Stimulated activated CD8-positive, alpha-beta memory T cell treated with anti-CD3 and anti-CD28 coated beads, Interleukin-4, amount 100 ng/mL, for 48 hours (primary cell): ENCODE measurements around the gene DES.
A peak's percentile ranks its signal among the peaks of the same experiment; 100 is the strongest.

Experiments
- DNase-seq: peaks from one replicate; pipeline ENCODE4 v3.0.0-alpha.2; 2020

Gene DES

DNA sequence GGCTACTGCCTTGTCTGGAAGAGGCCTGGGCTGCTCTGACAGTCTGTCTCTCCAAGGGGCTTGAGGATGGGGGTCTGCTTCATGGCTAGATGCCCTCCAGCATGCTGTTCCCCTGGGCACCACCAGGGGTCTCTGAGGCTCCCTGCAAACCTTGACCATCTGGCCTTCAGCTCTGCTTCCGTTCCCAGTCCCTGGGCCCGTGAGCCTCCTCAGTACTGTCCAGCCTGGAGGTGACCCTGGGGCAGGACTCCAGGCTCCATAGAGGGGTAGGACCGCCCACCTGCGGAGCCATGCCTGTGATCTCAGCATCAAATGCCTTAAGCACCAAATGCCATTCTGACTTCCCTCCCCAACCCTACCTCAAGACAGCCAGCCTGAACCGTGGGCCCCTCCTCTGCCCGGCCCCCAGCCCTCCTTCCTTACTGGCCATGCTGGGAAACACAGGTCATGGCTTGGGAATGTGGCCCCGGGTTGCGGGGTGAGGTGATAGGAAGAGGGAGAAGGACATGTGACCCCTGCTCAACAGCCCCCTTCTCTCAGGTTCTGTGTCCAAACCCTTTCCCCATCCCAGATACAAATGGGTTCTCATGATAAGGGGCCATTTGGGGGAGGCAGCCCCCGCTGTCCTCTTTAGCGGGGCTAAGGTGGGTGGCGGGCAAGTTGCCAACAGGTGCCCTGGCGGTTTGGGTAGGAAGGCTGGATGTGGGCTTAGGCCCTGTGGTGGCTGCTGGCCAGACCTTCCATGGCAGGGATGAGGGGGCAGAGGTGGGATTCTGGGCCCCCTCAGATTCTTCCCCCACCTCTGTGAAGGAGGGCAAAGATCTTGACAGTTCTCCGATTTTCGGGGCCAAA is 41.5 kb downstream of the DES start:
- peak; percentile 71 for DNase-seq

DNA sequence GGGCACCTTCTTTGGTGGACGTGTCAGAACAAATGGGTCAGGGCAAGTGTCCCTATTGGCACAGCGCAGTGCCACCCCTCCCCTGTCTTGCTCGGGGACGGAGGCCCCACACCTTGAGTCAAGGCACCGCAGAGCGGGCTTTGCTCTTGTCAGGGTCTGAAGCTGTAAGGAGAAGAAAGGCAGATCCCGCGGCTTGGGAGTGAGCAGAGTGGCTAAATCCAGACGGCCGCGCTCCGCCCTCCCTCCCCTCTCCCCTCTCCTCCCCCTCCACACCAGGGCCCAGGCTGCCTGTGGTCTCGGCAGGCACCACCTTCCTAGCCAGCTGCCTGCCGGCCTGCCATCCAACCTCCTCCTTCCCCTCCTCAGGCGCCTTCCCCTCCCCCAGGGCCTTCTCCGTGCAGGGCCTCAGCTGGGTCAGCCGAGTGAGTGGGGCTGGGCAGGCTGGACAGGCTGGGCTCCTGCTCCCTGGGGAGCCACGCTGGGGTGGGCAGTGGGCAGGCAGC is 42.3 kb downstream of the DES start:
- DNase-seq = no peak

DNA sequence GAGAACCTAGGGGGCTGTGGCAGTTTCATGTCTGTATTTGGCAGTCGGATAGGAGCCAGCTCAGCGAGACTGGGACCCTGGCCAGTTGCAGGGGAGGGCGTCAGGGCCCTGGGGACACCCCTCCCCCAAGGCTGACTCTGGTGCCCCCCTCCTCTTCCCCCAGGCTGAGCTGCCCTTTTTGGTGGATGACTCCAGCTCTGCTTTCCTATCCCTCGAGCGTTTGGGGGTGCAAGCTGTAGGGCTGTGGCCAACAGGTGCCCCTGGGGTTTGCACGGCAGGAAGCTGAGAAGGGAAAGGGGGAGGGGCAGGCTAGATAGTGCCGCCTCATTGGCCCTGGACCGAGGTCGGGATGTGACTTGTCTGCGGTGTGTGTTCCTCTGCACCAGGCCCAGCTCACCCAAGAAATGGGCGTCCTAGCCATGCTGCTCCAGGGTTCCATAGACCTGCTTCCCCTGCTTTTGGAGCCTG is 42.9 kb downstream of the DES start:
- DNase-seq = no peak

DNA sequence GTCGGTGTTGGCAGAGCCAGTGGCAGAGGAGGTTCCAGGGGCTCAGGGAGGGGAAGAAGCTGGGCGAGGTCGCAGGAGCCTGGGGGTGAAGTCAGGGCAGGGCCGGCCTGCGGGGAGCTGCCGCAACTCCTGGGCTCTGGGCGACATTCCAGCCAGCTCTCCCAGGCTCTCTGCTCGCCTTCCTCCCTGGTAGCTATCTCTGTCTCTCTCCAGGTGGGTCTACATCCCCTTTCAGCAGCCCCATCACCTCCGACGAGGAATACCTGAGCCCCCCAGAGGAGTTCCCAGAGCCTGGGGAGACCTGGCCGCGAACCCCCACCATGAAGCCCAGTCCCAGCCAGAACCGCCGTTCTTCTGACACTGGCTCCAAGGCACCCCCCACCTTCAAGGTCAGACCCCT is 43.5 kb downstream of the DES start:
- no peak for DNase-seq

DNA sequence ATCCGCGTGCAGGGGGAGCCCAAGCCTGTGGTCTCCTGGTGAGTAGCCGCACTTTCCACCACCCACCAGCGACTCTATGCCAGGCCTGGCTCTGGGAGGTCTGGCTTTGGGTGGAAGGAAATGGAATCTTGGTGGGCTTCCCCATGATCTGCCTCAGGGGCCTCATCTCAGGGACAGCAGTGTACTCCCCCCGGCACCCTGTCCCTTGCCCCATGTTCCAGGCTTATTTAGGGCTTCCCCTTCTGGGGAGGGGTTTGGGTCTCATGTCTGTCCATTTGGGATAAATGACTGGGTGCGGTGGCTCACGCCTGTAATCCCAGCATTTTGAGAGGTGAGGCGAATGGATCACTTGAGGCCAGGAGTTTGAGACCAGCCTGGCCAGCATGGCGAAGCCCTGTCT is 44.2 kb downstream of the DES start:
- DNase-seq = no peak

DNA sequence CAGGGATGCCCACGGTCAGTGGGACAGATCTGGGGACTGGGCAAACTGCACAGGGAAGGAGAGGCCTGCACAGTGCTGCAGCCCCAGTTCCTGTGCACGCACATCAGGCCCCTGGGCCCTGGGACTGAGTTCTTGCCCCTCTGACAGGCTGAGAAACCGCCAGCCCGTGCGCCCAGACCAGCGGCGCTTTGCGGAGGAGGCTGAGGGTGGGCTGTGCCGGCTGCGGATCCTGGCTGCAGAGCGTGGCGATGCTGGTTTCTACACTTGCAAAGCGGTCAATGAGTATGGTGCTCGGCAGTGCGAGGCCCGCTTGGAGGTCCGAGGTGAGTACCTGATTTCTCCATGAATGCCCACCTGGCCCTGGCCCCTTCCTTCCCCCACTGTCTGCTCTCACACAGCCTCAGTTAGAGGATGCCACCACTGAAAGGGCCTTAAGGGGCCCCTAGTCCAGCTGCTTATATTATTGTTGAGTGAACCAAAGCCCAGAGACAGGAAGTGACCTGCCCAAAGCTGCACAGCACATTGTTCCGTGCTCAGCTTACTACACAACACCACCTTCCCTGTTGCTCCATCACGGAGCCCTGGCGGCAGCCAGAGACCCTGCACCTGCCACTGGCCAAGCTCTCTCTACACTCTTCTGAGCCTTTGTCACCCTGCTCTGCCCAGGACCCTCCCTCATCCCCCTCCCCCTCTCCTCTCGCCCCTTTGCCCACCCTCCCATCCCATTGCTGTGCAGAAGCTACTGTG is 46.3 kb downstream of the DES start:
- DNase-seq = no peak

DNA sequence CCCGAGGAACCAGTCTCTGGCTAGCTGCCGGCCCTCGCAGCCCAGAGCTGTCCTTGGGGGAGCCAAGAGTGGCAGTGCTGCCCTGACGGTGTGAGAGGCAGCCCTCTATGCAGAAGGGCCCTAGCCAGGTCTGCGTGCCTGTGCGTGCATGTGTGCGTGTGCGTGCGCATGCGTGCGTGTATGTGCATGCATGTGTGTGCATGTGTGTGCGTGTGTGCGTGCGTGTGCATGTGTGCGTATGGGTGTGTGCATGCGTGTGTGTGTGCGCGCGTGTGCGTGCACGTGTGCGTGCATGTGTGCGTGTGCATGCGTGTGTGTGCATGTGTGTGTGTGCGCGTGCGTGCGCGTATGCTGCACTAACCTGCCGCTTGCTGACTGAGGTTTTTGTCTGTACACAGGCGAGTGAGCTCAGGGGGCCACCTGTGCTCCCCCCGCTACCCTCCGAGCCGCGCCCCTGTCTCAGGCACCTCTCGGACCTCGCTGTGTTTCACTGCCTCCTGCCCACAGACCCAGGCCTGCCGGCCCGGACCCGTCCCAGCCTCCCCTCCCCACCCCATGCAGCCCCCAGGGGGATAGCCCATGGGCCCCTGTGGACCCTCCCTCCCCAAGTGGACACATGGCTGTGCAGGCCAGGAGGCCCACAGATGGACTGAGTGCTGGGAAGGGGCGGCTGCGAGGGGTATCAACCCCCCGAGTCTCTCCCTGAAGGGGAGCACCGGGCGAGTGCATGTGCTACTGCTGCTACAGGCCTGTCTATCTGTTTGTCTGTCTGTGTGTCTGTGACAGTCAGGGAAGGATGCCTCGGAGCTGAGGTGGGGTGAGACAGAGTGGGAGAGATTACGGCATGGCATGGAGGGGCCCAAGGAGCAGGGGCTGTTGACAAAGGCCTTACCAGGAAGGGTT is 47.7 kb downstream of the DES start:
- no peak for DNase-seq

DNA sequence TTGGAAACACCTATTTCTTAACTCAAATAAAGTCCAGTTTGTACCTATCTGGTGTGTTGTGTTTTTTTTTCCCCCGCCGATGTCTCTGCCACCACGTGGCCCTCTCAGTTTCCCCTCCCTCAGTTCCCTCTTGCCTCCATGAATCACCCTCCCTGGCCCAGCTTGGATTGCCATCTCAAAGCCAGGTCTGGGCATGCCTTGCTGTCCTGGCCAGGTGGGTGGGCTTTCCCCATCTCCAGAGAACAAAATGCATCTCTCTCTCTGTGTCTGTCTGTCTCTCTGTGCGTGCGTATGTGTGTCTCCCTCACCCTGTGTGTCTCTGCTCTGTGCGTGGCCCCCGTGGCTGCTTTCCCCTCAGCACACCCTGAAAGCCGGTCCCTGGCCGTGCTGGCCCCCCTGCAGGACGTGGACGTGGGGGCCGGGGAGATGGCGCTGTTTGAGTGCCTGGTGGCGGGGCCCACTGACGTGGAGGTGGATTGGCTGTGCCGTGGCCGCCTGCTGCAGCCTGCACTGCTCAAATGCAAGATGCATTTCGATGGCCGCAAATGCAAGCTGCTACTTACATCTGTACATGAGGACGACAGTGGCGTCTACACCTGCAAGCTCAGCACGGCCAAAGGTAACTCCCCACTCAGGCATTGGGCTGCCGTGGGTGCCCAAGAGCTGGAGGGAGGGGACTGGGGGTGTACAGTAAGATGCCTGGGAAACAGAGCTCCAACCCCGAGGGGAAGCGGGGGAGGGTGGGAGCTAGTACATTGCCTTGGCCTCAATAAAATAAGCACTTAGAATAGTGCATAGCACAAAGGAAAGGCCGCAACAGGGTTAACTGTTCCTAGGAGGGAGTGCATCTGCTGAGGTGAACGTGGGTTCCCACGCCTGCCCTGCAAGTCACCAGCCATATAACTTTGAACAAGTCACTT is 48.9 kb downstream of the DES start:
- DNase-seq = no peak

DNA sequence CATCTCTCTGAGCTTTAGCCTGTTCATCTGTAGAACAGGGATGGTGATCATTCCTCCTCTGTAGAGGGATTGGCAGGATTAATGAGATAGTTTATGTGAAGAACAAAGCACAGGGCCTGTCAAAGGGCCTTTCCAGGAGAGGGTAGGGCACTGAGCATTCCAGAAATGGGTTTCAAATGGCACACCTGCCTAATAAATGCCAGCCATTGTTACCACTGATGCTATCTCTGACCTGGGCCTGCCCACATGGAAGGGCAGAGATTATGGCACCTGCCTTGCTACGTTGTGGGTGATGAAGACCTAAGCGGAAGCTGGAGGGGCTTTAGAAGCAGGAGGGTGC is 49.5 kb downstream of the DES start:
- DNase-seq = no peak

DNA sequence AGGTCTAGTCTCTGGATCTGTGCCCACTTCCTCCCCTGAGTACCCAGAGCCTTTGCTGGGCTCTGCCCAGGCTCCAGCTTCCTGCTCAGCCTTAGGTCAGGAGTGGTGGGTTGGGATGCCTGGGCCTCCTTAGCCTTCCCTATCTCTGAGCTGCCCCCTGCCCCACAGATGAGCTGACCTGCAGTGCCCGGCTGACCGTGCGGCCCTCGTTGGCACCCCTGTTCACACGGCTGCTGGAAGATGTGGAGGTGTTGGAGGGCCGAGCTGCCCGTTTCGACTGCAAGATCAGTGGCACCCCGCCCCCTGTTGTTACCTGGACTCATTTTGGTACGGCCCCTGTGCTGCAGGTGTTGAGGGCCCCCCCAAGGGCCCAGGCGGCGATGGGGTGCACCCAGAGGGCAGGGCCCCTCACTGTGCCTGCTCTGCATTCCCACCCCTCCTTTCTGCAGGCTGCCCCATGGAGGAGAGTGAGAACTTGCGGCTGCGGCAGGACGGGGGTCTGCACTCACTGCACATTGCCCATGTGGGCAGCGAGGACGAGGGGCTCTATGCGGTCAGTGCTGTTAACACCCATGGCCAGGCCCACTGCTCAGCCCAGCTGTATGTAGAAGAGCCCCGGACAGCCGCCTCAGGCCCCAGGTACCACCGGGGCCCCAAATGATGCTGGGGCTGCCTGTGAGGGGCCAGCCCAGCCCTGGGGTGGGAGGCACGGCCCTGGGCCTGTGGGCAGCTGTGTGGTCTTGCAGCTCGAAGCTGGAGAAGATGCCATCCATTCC is 50.4 kb downstream of the DES start:
- no peak for DNase-seq

DNA sequence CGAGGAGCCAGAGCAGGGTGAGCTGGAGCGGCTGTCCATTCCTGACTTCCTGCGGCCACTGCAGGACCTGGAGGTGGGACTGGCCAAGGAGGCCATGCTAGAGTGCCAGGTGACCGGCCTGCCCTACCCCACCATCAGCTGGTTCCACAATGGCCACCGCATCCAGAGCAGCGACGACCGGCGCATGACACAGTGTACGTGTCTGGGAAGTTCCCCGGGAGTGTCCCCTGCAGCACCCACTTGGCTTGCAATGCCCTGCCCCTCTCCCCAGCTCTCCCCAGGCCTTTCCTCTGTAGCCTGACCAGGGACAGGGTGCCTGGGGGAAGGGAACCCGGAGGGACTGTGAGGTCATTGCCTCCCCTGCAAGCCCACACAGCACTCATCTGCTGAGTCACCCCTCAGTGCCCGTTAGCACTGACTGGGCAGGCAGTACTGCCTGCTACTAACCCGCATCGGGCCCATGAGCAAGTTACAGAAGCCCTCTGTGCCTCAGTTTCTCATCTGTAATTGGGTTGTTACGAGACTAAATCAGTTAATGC is 51.1 kb downstream of the DES start:
- no peak for DNase-seq

DNA sequence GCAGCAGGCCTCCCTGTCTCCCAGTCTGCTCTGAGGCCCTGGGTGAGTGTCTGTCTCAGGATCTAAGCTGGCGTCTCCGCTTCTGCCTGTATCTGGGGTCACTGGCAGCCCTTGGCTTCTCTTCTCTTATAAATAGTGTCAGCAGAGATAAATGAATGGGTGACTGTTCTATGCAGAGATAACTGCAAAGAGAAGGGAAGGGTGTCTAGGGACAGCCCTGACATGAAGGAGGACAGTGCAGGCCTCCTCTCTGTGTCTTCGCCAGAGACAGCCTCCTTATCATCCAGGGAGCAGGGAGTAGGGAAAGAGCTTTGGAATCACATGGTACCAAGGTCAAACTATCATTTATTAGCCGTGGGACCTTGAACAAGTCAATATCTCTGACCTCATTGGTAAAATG is 52.3 kb downstream of the DES start:
- no peak for DNase-seq

DNA sequence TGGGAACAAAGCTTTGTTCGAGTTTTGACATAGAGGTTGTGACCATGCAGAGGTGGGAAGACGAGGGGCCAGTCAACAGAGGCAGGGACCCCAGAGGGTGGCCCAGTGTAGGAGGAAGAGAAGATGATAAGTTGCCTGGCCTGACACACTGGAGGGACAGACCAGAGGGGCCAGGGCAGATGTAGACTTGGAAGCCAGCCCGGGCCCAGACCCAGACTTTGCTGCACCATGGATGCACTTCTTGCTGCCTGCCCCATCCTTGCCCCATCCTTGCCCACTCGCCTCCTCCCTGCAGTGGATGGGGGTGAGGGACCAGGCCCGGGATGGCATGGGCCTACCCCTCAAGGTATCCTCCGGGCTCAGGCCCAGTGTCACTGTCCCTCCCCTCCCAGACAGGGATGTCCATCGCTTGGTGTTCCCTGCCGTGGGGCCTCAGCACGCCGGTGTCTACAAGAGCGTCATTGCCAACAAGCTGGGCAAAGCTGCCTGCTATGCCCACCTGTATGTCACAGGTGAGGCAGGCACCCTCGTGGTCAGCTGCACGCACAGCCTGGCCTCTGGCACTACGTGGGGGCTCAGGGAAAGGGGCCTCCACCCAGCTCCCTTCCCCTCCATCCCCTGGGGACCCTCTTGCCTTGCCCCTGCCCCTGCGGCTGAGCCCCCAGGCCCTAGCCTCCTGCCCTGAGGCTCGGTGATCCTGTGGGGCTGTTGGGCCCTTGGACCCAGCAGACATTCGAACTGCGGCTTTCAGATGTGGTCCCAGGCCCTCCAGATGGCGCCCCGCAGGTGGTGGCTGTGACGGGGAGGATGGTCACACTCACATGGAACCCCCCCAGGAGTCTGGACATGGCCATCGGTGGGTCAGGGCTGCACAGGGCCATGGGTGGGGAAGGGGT is 53.5 kb downstream of the DES start:
- DNase-seq = no peak

DNA sequence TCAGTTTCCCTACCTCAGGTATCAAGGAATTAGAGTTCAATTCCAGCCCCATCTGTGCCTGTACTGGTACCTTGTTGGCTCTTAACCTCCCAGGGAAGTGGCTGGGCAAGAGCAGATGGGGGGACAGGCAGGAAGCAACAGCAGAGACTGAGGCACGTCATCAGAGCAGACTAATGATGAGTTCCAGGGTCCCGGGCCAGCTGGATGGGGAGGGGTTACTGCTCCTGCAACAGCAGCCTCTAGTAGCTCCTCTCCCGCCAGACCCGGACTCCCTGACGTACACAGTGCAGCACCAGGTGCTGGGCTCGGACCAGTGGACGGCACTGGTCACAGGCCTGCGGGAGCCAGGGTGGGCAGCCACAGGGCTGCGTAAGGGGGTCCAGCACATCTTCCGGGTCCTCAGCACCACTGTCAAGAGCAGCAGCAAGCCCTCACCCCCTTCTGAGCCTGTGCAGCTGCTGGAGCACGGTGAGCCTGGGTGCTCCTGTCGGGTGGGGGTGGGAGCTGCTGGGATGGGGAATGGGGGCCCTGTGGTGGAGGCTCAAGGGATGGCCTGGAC is 54.5 kb downstream of the DES start:
- DNase-seq = no peak

DNA sequence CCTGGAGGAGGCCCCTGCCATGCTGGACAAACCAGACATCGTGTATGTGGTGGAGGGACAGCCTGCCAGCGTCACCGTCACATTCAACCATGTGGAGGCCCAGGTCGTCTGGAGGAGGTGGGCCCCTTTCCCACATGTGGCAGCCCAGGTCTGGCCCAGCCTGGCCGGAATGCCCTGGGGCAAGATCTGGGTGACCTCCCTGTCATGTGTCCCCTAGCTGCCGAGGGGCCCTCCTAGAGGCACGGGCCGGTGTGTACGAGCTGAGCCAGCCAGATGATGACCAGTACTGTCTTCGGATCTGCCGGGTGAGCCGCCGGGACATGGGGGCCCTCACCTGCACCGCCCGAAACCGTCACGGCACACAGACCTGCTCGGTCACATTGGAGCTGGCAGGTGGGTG is 55.3 kb downstream of the DES start:
- DNase-seq = no peak

DNA sequence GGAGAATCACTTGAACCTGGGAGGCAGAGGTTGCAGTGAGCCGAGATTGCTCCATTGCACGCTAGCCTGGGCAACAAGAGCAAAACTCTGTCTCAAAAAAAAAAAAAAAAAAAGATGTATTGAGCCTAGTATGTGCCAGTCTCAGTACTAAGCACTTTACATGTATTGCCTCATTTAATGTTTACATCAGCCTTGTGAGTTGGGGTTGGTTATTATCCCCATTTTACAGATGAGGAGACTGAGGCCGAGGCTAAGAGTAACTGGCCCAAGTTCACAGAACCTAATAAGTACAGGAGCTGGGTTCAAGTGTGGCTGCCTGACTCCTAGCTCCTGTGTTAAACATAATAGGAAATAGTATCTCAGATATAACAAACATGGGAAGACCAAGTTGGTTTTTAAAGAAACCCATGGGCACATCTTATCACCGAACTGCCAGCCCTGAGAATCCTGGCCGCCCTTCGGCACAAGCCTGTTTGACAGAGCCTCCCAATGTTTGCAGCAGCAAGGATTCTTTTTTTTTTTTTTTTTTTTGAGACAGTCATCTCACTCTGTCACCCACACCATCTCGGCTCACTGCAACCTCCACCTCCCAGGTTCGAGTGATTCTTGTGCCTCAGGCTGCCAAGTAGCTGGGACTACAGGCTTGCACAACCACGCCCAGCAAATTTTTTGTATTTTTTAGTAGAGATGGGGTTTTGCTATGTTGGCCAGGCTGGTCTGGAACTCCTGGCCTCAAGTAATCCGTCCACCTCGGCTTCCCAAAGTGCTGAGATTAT is 56.3 kb downstream of the DES start:
- no peak for DNase-seq

DNA sequence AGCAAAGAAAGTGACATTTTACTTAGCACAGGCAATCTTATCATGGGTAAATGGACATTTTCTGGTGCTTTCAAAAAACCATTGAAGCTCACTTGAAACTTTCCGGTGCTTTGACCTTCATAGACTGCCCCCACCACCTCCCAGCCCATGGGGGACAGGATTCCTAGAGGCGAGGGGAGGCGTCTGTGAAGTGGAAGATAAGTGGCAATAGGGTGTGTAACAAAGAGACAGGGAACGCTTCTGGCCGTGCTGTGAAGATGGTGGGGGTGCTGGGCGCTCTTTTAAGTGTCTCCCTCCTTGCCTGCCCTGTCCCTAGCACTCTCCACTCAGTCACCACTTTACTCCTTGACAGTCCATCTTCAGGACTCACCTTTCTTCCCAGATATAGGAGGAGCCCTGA is 57.1 kb downstream of the DES start:
- no peak for DNase-seq
